AG09319 (cell line): ENCODE results near the gene OVOL2.

Experiments
- DNase-seq: peaks from one replicate; pipeline ENCODE4 v3.0.0-alpha.2; 2010; ENCODE audit warnings: low read depth; ENCODE audit errors: extremely low read depth
- CTCF ChIP-seq: IDR thresholded peaks from 2 replicates; pipeline ENCODE4 v1.5.1; 2011; ENCODE audit warnings: low read depth, mild to moderate bottlenecking, inconsistent platforms, low read length, moderate library complexity

Gene OVOL2

GRCh38 chr20:18005170-18005989, 52.3 kb downstream of the OVOL2 start:
- no peak for DNase-seq

GRCh38 chr20:18004384-18005031, 53.2 kb downstream of the OVOL2 start:
- TF ChIP-seq CTCF = no peak
- DNase-seq = no peak

More at GRCh38 chr20:18005170-18005989, 52.3 kb downstream of the OVOL2 start:
- TF ChIP-seq CTCF = no peak

- TF ChIP-seq CTCF = no peak
- DNase-seq = no peak
Measured at GRCh38 chr20:18003897-18004296, 53.8 kb downstream of the OVOL2 start.

- TF ChIP-seq CTCF = no peak
- peak; percentile 46 for DNase-seq
Measured at GRCh38 chr20:18001131-18001921, 56.4 kb downstream of the OVOL2 start.

- TF ChIP-seq CTCF = no peak
- DNase-seq = no peak
Measured at GRCh38 chr20:17999566-17999965, 58.1 kb downstream of the OVOL2 start.

GRCh38 chr20:17998446-17998845, 59.3 kb downstream of the OVOL2 start:
- no peak for DNase-seq
- TF ChIP-seq CTCF = no peak
